Amniotic epithelial cell (primary cell): Measurements from ENCODE around the gene POLR3A.
"Not testable (repeated sequence)": the region's sequence is repeated elsewhere in the genome, so short reads cannot be mapped to it uniquely, and the experiment has no call there.

ENCODE experiments used
- DNase-seq: peaks from one replicate; pipeline ENCODE4 v3.0.0-alpha.2; 2010; ENCODE audit warnings: low read depth

POLR3A gene

GRCh38 chr10:78029269-78030226 is at the start of gene POLR3A:
Gene POLR3A, minus strand, starts transcription at chr10:78029515. Its CDS starts 108 bp downstream, at chr10:78029407.
- peak; percentile 98 for DNase-seq

- no peak for DNase-seq
Measured at GRCh38 chr10:78078539-78079330, 49.4 kb upstream of the POLR3A start.

GRCh38 chr10:78075806-78076205 is 46.5 kb upstream of the POLR3A start:
- not testable (repeated sequence) for DNase-seq

DNA sequence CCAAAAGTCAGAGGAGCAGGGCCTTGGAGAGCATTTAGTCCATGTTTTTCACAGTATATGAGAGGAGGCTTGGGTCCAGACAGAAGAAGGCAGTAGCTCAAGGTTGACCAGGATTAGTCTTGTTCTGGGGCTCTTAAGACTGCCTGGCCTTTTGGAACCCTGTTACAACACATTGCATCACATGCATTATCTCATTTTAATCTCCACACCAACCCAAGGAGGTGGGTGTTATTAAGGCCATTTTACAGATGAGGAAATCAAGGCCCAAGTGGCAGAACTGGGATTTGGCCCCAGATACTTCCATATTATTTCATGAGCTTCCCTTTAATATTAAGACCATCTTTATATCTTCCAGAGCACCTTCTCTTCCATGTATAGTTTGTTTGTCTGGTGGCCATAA is 43.2 kb upstream of the POLR3A start:
- DNase-seq = no peak

DNA sequence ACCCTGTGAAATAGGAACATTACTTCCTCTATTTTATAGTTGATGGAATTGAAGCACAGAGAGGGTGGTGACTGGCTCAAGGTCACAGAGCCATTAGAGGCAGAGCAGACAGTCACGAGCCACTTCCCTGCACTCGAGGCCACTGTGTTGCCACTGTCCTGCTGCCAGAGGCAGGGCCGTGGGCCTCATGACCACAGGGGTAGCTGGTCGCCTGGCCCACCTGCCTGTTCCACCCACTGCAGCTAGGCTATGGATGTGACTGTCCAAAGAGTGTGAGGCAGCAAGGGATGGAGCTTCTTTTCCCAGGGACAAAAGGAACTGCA is 42.5 kb upstream of the POLR3A start:
- DNase-seq = no peak

DNA sequence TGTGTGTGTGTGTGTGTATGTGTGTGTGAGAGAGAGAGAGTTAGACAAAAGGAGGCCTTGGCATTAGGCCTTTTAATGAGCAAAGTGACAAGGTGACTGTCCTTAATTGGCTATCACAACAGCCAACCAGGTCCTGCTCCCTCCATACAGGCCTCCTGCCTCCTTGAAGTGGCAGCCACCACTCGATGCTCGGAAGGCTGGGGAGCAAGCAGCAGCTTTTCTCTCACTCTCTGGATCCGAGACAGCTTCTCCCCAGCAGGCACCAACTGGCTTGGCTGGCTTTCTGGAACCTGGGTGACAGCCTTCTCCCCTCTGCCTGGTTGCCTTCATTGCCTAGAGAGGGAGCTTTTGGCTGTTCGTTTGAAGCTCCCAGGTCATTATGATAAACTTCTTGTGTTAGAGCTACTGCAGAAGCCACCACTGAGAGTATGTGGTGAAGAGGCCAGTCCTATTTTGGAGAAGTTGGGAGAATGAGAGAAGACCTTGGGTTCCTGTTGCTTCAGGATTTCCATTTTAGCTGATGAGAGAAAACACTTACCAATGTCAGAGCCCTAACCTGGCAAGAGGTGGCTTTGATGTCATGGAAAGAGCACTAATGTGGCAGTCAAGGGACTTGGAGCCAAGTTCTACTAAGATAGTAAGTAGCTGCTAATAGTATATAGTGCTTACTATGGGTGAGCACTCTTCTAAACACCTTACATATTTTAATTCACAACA is 42.0 kb upstream of the POLR3A start:
- no peak for DNase-seq

DNA sequence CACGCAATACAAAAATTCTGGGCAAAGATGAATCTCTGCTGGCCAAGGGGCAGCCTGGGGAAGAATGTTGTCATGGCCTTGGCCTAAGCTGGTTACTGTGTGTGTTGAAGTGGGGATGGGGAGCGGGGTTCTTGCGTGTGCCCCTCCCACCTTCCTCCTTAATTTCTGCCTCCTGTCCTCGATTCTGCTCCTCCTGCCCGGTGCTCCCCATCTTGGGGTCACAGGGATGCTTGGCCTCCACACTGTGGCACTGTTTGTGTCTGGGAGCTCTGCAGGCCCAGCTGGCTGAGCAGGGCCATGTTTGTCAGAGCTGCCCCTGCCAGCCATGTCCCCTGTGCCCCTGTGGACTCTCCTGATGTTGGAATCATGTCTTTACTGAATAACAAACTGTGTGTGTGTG is 41.4 kb upstream of the POLR3A start:
- DNase-seq = no peak

GRCh38 chr10:78070064-78070463 is 40.7 kb upstream of the POLR3A start:
- not testable (repeated sequence) for DNase-seq

DNA sequence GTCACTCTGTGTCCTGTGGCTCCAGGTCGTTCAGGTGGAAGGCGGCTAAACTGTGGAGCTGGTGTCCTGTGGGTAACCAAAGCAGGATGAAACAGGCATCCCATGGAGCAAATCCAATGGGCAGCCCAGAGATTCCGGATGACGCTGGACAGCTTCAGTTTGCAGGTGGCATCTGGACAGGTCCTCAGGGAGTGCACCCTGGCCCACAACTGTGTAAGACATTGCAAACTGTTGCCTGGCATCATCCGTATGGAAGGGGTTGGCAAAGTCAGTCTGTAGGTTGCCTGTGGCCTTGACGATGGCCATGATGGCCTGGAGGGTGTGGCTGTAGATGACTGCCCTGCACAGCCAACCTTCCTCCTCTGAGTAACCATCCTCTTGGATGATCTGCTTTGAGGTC is 39.8 kb upstream of the POLR3A start:
- DNase-seq = no peak

- DNase-seq = no peak
Measured at GRCh38 chr10:78066728-78067430, 37.6 kb upstream of the POLR3A start.

GRCh38 chr10:78066012-78066411 is 36.7 kb upstream of the POLR3A start:
- DNase-seq = no peak

- no peak for DNase-seq
Measured at GRCh38 chr10:78065611-78066010, 36.3 kb upstream of the POLR3A start.

DNA sequence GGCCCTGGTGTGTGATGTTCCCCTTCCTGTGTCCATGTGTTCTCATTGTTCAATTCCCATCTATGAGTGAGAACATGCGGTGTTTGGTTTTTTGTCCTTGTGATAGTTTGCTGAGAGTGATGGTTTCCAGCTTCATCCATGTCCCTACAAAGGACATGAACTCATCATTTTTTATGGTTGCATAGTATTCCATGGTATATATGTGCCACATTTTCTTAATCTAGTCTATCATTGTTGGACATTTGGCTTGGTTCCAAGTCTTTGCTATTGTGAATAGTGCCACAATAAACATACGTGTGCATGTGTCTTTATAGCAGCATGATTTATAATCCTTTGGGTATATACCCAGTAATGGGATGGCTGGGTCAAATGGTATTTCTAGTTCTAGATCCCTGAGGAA is 35.6 kb upstream of the POLR3A start:
- not testable (repeated sequence) for DNase-seq

GRCh38 chr10:78063236-78063635 is 33.9 kb upstream of the POLR3A start:
- DNase-seq = no peak

- DNase-seq = no peak
Measured at GRCh38 chr10:78062296-78062695, 33.0 kb upstream of the POLR3A start.

GRCh38 chr10:78059906-78060702 is 30.8 kb upstream of the POLR3A start:
- DNase-seq = no peak

GRCh38 chr10:78058562-78058961 is 29.2 kb upstream of the POLR3A start:
- DNase-seq = no peak

- DNase-seq = no peak
Measured at GRCh38 chr10:78053211-78053868, 24.0 kb upstream of the POLR3A start.

DNA sequence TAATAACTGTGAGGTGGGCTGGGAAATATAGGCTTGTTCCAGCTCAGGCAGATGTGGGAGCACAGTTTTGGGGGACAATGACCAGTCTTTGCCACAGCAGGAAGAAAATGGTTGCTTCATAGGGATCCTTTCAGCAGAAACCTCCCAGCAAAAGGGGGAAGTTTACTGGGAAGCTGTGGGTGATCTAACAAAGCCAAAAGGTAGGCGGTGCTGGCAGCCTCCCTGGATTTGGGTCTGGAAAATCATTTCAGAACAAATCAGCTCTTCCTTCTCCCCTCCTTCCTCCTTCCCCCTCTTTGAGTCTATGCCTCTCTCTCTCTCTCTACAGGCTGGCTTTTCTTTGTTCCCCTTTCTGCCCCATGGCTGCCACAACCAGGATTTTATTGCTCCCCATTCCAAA is 20.5 kb upstream of the POLR3A start:
- no peak for DNase-seq

- peak; percentile 82 for DNase-seq
Measured at GRCh38 chr10:78047314-78047891, 18.1 kb upstream of the POLR3A start.
